HG02943 (cell line): Measurements from ENCODE around the gene RABGGTA.

Experiments
- ATAC-seq: cut with Tn5 transposase; IDR thresholded peaks from one replicate; pipeline ENCODE4 v1.9.1; 2021; ENCODE audit warnings: mild to moderate bottlenecking, low read depth, moderate library complexity; ENCODE audit not compliant: unreplicated experiment

RABGGTA gene

GRCh38 chr14:24307156-24307574 lies 35.8 kb upstream of the RABGGTA start:
- no peak for ATAC-seq

- ATAC-seq = no peak
These were observed 32.6 kb upstream of the RABGGTA start for GRCh38 chr14:24304019-24304387.

- no peak for ATAC-seq
These were observed 29.1 kb upstream of the RABGGTA start for GRCh38 chr14:24300326-24300980.

- ATAC-seq = peak; percentile 62
These were observed 28.1 kb upstream of the RABGGTA start, which contains the start of the genes DHRS1 and NOP9 for GRCh38 chr14:24299255-24300191. Gene DHRS1, minus strand, starts transcription at chr14:24299780. Its CDS starts 674 bp downstream, at chr14:24299106. Gene NOP9, plus strand, starts transcription at chr14:24299850. Its CDS starts 105 bp downstream, at chr14:24299955.

GRCh38 chr14:24298892-24299254 lies 27.5 kb upstream of the RABGGTA start:
- ATAC-seq = no peak

GRCh38 chr14:24297190-24297964 lies 26.0 kb upstream of the RABGGTA start:
- no peak for ATAC-seq

GRCh38 chr14:24296341-24297157 lies 25.2 kb upstream of the RABGGTA start:
- ATAC-seq = no peak

- ATAC-seq = no peak
These were observed 22.1 kb upstream of the RABGGTA start for GRCh38 chr14:24293525-24293924.

GRCh38 chr14:24292118-24292807 lies 20.9 kb upstream of the RABGGTA start:
- no peak for ATAC-seq

GRCh38 chr14:24291446-24292117 lies 20.2 kb upstream of the RABGGTA start:
- no peak for ATAC-seq

- no peak for ATAC-seq
These were observed 19.3 kb upstream of the RABGGTA start for GRCh38 chr14:24290746-24291145.

- no peak for ATAC-seq
These were observed 18.4 kb upstream of the RABGGTA start for GRCh38 chr14:24289649-24290280.

- no peak for ATAC-seq
These were observed 15.6 kb upstream of the RABGGTA start for GRCh38 chr14:24286996-24287395.

GRCh38 chr14:24285351-24285750 lies 14.0 kb upstream of the RABGGTA start:
- no peak for ATAC-seq

GRCh38 chr14:24284501-24285035 lies 13.2 kb upstream of the RABGGTA start:
- ATAC-seq = no peak

GRCh38 chr14:24283796-24284460 lies 12.5 kb upstream of the RABGGTA start:
- no peak for ATAC-seq

GRCh38 chr14:24282736-24283135 lies 11.3 kb upstream of the RABGGTA start:
- no peak for ATAC-seq

- ATAC-seq = no peak
These were observed 10.2 kb upstream of the RABGGTA start for GRCh38 chr14:24281636-24282035.
